H7 (cell line): ENCODE results near the gene PCDH9. TPM values are rescaled to one million over a fixed set of nuclear protein-coding genes. Genes with fewer than 3 reads are reported as not detected.

Source experiments
- DNase-seq: peaks from one replicate; pipeline ENCODE4 v3.0.0; 2012
- H3K27me3 ChIP-seq: 2 replicates; pipeline ENCODE4 v1.6.0; 2011; ENCODE audit warnings: mild to moderate bottlenecking, low read length; ENCODE audit not compliant: control insufficient read depth, insufficient read depth
- H3K36me3 ChIP-seq: replicated peaks from 2 replicates; pipeline ENCODE4 v1.5.1; 2011; ENCODE audit warnings: low read length; ENCODE audit not compliant: control insufficient read depth, insufficient read depth
- H3K4me3 ChIP-seq: 2 replicates; pipeline ENCODE4 v1.5.1; 2011; ENCODE audit warnings: low read depth, mild to moderate bottlenecking, control low read depth, low read length, moderate library complexity; ENCODE audit not compliant: insufficient read depth
- total RNA-seq: library from RNA; depleted of rRNA; stranded (reverse); fragments of >200 nt; shearing (Covaris generic); gene quantifications from 2 replicates; pipeline ENCODE4 v1.2.3, GENCODE V29; 2014

The PCDH9 gene
- total RNA-seq, 1 experiment from 2014 or later = 0.14 TPM

DNA sequence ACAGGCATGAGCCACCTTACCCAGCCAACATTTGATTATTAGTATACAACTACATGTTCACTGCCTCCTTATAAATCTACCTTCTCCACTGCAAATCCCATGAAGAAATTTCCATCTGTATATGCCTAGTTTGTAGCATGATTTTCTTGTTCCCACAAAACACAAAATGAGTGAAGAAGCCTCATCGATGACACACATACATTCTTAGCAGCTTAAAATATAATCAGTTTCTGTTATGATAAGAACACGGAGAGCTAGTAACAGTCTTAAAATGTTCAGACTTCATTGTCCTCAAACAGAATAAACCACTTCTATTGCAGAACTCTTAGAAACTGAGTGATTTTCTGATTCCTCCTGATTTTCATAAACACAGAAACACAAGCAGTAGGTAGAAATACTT, 740.5 kb downstream of the PCDH9 start:
- Histone ChIP-seq H3K36me3 (no peaks in the 10 kb centered on the region), H3K4me3 (no peak overlapping the region), H3K27me3 (no peaks in the 10 kb centered on the region)
- no peak for DNase-seq

DNA sequence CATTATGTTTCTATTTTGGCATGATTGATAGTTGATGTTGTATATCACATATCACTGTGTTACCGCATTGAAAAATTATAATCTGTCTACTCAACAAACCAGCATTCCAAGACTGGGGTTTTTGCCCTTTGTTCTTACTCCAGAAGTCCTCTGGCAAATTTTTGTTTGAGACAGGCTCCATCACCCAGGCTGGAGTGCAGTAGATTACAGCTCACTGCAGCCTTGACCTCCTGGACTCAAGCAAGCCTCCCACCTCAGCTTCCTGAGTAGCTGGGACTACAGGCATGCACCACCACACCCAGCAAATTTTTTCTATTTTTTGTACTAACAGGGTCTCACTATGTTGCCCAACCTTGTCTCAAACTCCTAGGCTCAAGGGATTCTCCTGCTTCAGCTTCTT, 741.0 kb downstream of the PCDH9 start:
- Histone ChIP-seq H3K27me3 (no peaks in the 10 kb centered on the region), H3K36me3 (no peaks in the 10 kb centered on the region), H3K4me3 (no peak overlapping the region)
- no peak for DNase-seq

DNA sequence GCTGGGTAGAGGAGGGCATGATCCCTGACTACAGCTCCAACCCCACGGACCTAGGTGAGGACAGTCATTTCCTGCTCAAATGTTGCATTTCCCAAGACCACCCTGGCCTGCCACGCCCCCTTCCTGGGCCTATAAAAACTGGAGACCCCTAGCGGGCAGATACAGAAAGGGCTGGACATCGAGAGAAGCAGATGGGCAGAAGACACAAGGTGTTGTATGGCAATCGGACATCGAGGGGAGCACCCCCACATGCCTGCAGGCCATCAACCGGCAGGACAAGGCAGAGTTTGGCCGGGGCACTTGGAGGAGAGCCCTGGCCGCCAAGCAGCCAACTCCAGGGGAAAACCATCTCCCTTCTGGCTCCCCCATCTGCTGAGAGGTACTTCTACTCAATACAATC, 746.4 kb downstream of the PCDH9 start:
- no peaks in the 10 kb centered on the region for H3K36me3 ChIP-seq
- no peak overlapping the region for H3K4me3 ChIP-seq
- H3K27me3 ChIP-seq = no peaks in the 10 kb centered on the region
- DNase-seq = no peak

DNA sequence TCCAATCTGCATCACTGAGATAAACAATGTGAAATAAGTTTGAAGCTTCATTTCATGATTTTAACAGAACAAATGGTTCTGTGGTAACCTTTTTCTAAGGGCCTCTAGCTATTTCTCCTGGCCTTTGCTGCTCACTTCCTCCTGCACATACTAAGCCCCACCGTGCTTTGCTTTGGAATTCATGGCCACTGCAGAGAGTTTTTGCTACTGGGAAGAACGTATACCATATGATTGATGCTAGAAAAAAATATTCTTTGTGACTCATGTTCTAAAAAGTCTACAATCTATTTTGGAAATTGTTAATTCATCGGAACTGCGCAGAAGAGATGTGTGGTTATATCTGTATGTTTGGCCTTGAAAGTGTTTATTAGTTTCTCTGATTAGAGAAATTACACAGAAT, 747.3 kb downstream of the PCDH9 start:
- Histone ChIP-seq H3K27me3 (no peaks in the 10 kb centered on the region), H3K4me3 (no peak overlapping the region), H3K36me3 (no peaks in the 10 kb centered on the region)
- DNase-seq = no peak

DNA sequence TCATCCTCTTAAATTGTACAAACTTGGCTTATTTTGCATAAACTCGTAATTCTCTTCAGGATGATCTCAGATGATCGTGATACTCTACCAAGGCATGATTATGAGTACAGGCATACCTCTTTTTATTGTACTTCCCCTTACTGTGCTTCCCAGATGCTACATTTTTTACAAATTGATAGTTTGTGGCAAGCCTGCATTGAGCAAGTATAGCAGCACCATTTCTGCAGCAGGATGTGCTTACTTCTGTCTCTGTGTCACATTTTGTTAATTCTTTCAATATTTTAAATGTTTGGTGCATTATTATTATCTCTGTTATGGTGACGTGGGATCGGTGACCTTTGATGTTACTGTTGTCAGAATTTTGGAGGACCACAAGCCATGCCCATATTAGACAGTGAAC, 752.3 kb downstream of the PCDH9 start:
- DNase-seq = no peak
- Histone ChIP-seq H3K27me3 (no peaks in the 10 kb centered on the region), H3K4me3 (no peak overlapping the region), H3K36me3 (no peaks in the 10 kb centered on the region)

DNA sequence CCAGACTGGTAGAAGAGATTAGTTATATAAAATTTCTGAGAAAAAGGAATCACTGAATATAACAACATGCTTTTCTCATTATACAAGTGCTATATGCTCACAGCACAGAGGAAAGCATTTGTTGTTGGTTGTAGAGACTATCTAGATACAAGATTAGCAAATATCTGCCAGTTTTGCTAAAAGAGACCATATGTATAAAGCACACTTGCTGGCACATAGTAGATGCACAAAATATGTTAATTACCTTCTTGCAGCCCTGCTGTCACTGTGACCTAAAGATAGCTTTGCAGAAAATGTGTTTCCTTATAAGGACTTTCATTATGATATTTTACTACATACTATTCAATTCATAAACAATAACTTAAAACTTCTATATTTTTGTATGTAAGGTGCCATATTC, 755.1 kb downstream of the PCDH9 start:
- Histone ChIP-seq H3K36me3 (no peaks in the 10 kb centered on the region), H3K4me3 (no peak overlapping the region), H3K27me3 (no peaks in the 10 kb centered on the region)
- DNase-seq = no peak

DNA sequence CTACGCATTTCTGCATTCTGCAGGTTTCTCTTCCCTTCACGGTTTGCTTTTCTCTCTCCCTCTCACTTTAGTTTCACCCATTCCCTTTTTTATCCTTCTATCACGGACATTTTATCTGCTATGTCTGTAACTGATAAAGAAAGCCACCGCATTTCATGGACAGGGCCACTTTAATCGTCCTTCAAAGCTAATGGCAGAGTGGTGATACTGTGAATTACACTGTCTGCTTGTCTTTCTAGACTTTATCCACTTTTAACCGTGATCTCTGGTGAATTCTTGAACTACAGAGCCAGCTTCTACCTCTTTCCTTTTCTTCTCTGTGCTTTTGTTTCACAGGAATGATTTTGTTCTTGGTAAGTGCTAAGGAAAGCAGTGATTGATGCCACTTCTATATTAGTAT, 760.4 kb downstream of the PCDH9 start:
- Histone ChIP-seq H3K4me3 (no peak overlapping the region), H3K36me3 (no peaks in the 10 kb centered on the region), H3K27me3 (no peaks in the 10 kb centered on the region)
- DNase-seq = no peak

DNA sequence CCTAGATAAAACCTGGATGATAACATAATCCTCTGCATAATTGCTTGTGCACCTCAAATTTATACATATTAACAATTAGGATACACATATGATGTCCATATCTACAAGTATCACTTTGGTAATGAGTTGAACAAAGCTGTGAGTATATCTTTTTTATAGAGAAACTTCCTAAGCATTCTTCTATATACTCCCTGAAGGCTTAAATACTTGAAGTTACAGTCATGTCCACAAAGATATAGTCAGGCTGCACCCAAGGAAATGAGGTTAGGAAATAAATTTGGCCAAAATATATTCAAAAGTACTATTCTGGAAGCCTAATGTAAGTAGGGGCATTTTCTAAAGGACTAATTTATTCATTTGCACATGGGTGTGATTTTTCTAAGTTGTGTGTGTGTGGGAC, 761.5 kb downstream of the PCDH9 start:
- Histone ChIP-seq H3K27me3 (no peaks in the 10 kb centered on the region), H3K4me3 (no peak overlapping the region), H3K36me3 (no peaks in the 10 kb centered on the region)
- DNase-seq = no peak

DNA sequence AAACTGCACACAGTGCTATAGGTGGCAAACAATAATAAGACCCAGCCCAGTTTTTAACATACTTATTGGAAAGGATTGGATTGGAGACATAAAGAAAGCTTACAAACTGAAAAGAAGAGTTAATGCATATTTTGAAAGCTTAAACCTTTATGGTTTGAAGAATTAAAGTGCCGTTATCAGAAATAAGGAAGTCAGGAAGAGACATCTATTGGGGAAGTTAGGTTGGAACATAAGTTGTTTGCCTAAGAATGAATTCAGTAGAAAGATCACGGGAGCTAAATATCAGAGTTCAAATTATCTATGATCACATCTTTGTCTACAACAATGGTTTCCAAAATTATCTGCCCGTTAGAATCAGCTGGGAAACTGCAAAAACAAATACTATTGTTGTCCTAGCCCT, 767.9 kb downstream of the PCDH9 start:
- Histone ChIP-seq H3K4me3 (no peak overlapping the region), H3K36me3 (no peaks in the 10 kb centered on the region), H3K27me3 (no peaks in the 10 kb centered on the region)
- no peak for DNase-seq

DNA sequence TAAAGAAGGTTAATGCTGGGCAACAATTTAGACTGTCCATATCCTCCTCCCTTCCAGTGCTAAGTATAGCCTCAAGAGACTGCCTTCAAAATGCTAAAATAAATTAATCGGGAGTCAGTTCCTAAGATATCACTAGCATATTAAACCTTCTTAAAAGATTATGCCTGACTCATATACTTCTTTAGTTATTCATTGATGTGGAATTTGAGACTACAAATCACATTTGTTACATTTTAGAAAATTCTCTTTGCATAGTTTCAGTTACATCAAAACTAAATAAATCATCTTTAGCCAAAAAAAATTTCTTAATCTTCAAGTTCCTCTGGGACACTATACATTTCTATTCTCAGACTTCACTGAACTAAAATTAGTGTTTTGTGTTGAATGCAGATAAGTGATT, 769.1 kb downstream of the PCDH9 start:
- no peaks in the 10 kb centered on the region for H3K27me3 ChIP-seq
- no peak overlapping the region for H3K4me3 ChIP-seq
- DNase-seq = no peak
- H3K36me3 ChIP-seq = no peaks in the 10 kb centered on the region

DNA sequence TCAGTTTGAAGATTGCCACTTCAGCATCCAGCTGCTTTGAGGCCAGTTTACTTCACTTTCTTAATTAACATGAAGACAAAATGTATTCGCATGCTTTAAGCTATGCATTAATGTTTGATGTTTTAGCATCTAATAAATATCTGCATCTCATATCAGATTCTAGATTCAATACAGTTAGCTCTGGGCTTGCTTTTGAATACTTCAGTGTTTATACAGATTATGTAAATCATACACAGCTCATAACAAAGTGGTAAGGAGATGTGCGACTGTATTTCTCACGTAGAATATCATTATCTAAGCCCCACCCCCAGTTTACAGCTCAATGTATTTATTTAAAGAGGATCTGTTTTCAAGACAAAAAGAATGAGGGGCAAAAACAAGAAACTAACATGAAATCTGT, 770.5 kb downstream of the PCDH9 start:
- H3K36me3 ChIP-seq = no peaks in the 10 kb centered on the region

DNA sequence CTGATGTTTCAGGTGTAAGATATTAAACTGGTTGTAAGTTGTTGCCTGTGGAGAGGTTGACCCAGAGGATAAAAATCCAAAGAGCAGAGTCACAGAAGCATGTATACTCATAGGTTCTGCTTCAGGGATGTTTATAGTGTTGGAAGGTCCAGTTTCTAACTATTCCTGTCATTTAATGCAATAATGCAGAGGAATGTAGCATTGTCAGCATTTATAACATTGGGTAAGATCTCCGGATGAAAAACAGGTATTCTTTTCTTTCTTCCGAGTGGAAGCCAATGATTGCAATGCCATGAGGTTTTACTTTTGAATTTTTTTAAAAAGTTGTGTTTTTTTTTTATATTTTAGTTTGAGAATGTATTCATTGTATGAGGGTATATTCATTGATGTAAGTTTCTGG, 771.0 kb downstream of the PCDH9 start:
- no peak for DNase-seq
- no peaks in the 10 kb centered on the region for H3K36me3 ChIP-seq
- no peak overlapping the region for H3K4me3 ChIP-seq
- H3K27me3 ChIP-seq = no peaks in the 10 kb centered on the region

More for the DNA sequence above, 770.5 kb downstream of the PCDH9 start:
- no peak for DNase-seq
- no peak overlapping the region for H3K4me3 ChIP-seq
- no peaks in the 10 kb centered on the region for H3K27me3 ChIP-seq

DNA sequence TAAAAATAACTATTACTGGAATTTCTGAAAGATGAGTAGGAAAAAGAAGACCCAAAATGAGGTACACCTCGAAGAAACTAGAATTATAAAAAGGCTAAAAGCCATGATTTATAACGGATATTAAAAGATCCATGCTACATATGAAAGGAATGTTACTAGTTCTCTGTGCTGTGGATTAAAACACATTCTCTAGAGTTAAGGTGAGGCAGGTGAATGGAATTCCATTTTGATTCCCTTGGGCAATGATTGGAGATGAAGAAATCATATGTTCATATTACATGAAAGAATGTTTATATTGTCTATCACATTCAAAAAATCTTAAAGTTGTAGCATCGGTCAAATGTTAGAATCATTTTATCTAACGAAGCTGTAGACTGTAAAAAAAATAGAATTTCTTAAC, 783.7 kb downstream of the PCDH9 start:
- Histone ChIP-seq H3K36me3 (no peaks in the 10 kb centered on the region), H3K4me3 (no peak overlapping the region), H3K27me3 (no peaks in the 10 kb centered on the region)
- no peak for DNase-seq

DNA sequence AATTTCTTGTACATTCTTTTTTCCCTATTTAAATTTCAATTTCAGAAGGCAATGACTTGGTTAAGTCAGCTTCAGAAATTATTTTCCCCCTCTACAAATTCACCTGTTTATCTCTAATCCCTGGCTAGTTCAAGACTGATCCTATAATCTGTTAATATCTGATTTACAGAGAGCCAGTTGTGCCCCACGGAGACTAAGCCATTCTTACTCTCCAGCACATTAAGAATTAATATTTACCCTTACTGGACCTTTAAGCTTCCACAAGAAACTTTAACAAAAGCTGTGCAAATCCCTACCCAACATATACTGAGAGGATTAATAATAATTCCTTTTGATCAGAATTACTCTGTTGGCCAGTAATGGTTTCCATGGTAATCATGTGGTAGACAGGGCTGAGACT, 786.2 kb downstream of the PCDH9 start:
- Histone ChIP-seq H3K27me3 (no peaks in the 10 kb centered on the region), H3K36me3 (no peaks in the 10 kb centered on the region), H3K4me3 (no peak overlapping the region)
- DNase-seq = no peak

DNA sequence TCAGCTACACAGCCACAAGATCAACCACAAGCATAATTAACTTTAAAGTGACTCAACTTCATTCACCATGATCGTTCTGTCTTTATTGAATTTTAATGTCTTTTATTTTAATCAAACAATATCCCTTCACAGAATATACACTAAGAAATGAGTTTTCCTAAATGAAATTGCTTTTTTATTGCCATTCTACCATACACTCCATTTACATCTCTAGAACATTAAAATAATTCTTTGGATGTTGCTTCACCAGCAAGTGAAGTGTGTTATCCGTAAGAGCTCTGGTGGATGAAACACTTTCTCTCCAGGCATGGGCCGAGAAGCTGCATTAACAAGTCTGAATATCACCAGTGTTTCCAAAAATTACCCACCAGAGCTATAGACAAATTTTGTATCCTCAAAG, 789.2 kb downstream of the PCDH9 start:
- no peaks in the 10 kb centered on the region for H3K36me3 ChIP-seq
- no peak overlapping the region for H3K4me3 ChIP-seq
- no peak for DNase-seq
- no peaks in the 10 kb centered on the region for H3K27me3 ChIP-seq

DNA sequence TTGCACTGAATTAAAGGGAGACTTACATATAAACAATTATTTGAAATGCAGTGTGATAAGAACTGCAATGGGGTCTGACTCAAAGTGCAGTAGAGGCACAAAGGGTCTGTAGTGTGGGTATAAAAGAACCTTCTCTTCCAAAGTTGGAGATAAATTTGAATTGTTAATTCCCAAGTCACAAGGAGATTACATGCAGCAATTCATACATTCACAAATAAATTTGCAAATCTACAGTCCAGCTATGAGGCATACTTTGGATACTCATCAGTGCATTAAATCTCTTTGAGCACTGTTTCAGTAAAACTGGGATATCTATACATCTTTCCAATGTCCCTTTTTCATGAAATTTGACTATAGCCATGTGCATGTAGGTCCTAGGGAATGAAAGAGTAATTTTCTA, 799.4 kb downstream of the PCDH9 start:
- Histone ChIP-seq H3K27me3 (no peaks in the 10 kb centered on the region), H3K4me3 (no peak overlapping the region), H3K36me3 (no peaks in the 10 kb centered on the region)
- DNase-seq = no peak
